ENCODE measurements around the gene GRIA1. TPM values are rescaled to one million over a fixed set of nuclear protein-coding genes. Genes with fewer than 3 reads are reported as not detected.

The GRIA1 gene
- total RNA-seq, 2 donors from 2014 or later = 2.7 TPM; not detected in 1

DNA sequence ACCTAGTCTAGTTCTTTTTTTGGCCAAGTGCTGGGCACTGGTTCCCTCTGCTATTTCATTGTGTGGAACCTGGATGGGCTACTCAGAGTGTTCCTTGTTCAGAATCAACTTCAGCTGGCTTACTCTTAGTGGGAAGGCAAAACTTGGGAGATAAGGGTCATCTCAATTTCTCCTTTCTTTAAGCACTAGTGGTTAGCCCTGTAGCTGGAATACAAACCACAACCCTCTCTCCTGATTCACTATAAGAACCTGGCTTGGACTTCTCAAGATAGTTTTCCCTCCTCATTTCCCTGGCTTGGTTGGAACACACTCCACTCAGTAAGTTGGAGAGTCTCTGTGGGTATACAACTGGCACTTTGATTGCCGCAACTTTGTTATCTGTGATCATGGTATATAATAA lies 35.1 kb downstream of the GRIA1 start:
- no peaks in the 10 kb centered on the region for H3K4me1 ChIP-seq (replicated peaks)
- WGBS = 100% methylated on average over 1 of the region's 1 CpG
- no peak overlapping the region for H3K27ac ChIP-seq
- no peak for DNase-seq (ENCODE audit: low spot score)
- H3K36me3 ChIP-seq = no peaks in the 10 kb centered on the region
- H3K27me3 ChIP-seq (replicated peaks; ENCODE audit: insufficient read depth) = no peaks in the 10 kb centered on the region
- no peaks in the 10 kb centered on the region for H3K9me3 ChIP-seq
- TF ChIP-seq, protein P1, sequence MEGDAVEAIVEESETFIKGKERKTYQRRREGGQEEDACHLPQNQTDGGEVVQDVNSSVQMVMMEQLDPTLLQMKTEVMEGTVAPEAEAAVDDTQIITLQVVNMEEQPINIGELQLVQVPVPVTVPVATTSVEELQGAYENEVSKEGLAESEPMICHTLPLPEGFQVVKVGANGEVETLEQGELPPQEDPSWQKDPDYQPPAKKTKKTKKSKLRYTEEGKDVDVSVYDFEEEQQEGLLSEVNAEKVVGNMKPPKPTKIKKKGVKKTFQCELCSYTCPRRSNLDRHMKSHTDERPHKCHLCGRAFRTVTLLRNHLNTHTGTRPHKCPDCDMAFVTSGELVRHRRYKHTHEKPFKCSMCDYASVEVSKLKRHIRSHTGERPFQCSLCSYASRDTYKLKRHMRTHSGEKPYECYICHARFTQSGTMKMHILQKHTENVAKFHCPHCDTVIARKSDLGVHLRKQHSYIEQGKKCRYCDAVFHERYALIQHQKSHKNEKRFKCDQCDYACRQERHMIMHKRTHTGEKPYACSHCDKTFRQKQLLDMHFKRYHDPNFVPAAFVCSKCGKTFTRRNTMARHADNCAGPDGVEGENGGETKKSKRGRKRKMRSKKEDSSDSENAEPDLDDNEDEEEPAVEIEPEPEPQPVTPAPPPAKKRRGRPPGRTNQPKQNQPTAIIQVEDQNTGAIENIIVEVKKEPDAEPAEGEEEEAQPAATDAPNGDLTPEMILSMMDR (IDR thresholded peaks at IDR 0.05) = no peak
- no peak for TF ChIP-seq POLR2AphosphoS5 (IDR thresholded peaks at IDR 0.05)
- TF ChIP-seq POLR2A (IDR thresholded peaks at IDR 0.05) = no peak
- intact Hi-C loops (cut with DNase I) = no loop called here
- no peak overlapping the region for H3K4me3 ChIP-seq

DNA sequence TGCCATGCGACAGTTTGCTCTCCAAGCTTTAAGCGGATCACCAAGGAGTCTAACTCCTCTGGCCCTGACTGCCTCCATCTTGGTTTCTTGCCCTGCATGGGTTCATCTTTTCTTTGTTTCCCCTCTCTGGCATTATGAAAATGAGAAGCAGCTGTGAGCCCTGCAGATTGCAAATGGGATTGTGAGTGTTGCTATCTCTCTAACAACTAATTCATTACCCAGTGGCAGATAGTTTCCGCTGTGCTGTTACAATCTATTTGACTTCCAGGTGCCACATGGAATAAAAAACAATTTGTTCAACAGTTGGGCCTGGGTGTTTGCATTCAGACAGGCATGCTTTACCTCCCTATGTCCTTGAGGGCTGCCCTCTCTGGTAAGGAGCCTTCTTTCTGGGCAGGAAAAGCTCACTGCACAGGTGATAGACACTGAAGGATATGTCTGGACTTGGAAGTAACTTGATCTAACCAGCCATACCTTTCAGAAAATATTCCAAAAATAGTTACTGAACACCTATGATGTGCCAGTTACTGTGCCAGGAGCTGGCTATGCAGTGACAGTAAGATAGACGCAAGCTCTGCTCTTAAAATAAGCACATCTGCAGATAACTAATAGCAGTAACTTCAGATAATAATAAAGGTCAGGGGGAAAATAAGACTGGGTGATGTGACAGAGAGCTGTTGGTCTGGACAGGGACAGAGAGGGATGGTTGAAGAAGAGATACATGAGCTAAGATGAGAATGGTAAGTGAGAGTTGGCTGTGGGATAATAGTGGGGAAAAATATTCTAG lies 40.1 kb downstream of the GRIA1 start:
- Histone ChIP-seq H3K27me3 (replicated peaks; ENCODE audit: insufficient read depth) (no peaks in the 10 kb centered on the region), H3K4me3 (no peak overlapping the region), H3K27ac (no peak overlapping the region), H3K36me3 (no peaks in the 10 kb centered on the region), H3K9me3 (no peaks in the 10 kb centered on the region), H3K4me1 (replicated peaks) (no peaks in the 10 kb centered on the region)
- no peak for DNase-seq (ENCODE audit: low spot score)
- no peak for TF ChIP-seq POLR2A (IDR thresholded peaks at IDR 0.05)
- TF ChIP-seq POLR2AphosphoS5 (IDR thresholded peaks at IDR 0.05) = no peak
- TF ChIP-seq, protein P1 (IDR thresholded peaks at IDR 0.05) = no peak
- 85% methylated on average over 4 of the region's 4 CpGs for WGBS
- intact Hi-C loops (cut with DNase I) = no loop called here

DNA sequence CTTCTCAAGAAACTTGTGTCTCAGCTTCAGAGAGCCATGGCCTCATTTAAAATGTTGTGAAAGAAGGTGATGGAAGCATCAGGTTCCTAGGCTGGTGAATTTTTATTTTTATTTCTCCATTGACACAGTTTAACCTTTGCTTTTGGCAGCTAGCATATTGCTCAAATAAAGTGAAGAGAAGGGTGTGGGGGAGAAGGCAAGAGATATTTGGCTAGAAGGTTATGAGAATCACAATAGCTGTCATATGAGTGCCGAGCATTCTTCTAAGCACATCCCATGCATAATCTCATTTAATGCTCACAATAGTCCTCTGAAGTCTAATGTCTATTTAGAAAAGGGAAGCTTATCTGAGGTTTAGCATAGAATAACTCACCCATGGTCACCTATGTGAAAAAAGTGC lies 43.1 kb downstream of the GRIA1 start:
- WGBS = 89% methylated on average over 1 of the region's 1 CpG

DNA sequence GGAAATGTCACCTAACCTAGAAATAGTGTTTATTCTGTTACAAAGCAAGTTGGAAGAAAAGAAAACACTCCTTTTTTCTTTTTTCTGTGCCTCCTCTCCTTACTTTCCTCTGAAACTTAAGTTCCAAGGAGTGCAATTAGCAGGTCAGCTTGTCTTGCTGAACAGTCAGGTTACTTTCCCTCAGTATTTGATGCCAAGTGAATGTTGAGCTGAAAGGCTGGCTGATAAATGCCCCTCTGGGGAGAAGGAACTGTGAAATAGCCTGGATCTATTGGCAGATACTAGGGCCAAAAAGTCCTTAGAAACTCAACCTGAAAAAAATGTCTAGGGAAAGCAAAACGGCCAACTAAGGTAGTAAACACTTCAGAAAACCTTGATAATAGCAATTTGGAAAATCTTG lies 43.6 kb downstream of the GRIA1 start:
- intact Hi-C loops (cut with DNase I) = no loop called here
- no peak for DNase-seq (ENCODE audit: low spot score)
- no peak for TF ChIP-seq POLR2AphosphoS5 (IDR thresholded peaks at IDR 0.05)
- TF ChIP-seq, protein P1 (IDR thresholded peaks at IDR 0.05) = no peak
- TF ChIP-seq POLR2A (IDR thresholded peaks at IDR 0.05) = no peak
- Histone ChIP-seq H3K27me3 (replicated peaks; ENCODE audit: insufficient read depth) (no peaks in the 10 kb centered on the region), H3K36me3 (no peaks in the 10 kb centered on the region), H3K4me1 (replicated peaks) (no peaks in the 10 kb centered on the region), H3K9me3 (no peaks in the 10 kb centered on the region), H3K4me3 (no peak overlapping the region), H3K27ac (no peak overlapping the region)
- 52% methylated on average over 1 of the region's 1 CpG for WGBS

More for the DNA sequence above, 43.1 kb downstream of the GRIA1 start:
- Histone ChIP-seq H3K4me1 (replicated peaks) (no peaks in the 10 kb centered on the region), H3K27ac (no peak overlapping the region), H3K36me3 (no peaks in the 10 kb centered on the region), H3K9me3 (no peaks in the 10 kb centered on the region), H3K27me3 (replicated peaks; ENCODE audit: insufficient read depth) (no peaks in the 10 kb centered on the region), H3K4me3 (no peak overlapping the region)
- intact Hi-C loops (cut with DNase I) = no loop called here
- TF ChIP-seq POLR2A (IDR thresholded peaks at IDR 0.05) = no peak
- DNase-seq (ENCODE audit: low spot score) = no peak

DNA sequence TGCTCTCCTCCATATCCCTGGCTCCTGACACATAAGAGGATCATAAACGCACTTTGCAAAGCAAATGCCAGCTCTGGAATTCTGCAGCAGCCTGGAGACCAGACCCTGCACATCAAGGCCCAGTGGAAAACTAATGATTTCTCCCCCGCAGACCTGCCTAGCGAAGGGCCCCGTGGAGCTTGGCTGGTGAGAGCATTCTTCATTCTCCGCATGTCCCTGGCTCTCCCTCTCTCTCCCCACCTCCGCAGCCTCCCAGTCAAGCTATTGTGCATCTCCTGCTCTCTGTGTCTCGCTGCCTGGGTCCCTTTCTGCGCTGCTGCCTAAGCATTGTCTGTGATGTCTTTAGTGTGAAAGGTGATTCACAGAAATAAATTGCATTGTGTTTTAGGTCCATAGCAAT lies 46.7 kb downstream of the GRIA1 start:
- H3K4me1 ChIP-seq (replicated peaks) = no peaks in the 10 kb centered on the region
- TF ChIP-seq, protein P1 (IDR thresholded peaks at IDR 0.05) = no peak
- TF ChIP-seq POLR2AphosphoS5 (IDR thresholded peaks at IDR 0.05) (no peak), POLR2A (IDR thresholded peaks at IDR 0.05) (no peak)
- WGBS = 74% methylated on average over 8 of the region's 8 CpGs
- no peaks in the 10 kb centered on the region for H3K36me3 ChIP-seq
- no peak overlapping the region for H3K27ac ChIP-seq
- no peaks in the 10 kb centered on the region for H3K27me3 ChIP-seq (replicated peaks; ENCODE audit: insufficient read depth)
- intact Hi-C loops (cut with DNase I) = no loop called here
- no peak overlapping the region for H3K4me3 ChIP-seq
- no peaks in the 10 kb centered on the region for H3K9me3 ChIP-seq
- DNase-seq (ENCODE audit: low spot score) = no peak
